ENCODE measurements around the gene RAB27B. TPM values are rescaled to one million over a fixed set of nuclear protein-coding genes. Genes with fewer than 3 reads are reported as not detected.
"Not testable (repeated sequence)": the region's sequence is repeated elsewhere in the genome, so short reads cannot be mapped to it uniquely, and the experiment has no call there.

The RAB27B gene
- total RNA-seq, 1 donor from 2014 or later: under 0.01 TPM

DNA sequence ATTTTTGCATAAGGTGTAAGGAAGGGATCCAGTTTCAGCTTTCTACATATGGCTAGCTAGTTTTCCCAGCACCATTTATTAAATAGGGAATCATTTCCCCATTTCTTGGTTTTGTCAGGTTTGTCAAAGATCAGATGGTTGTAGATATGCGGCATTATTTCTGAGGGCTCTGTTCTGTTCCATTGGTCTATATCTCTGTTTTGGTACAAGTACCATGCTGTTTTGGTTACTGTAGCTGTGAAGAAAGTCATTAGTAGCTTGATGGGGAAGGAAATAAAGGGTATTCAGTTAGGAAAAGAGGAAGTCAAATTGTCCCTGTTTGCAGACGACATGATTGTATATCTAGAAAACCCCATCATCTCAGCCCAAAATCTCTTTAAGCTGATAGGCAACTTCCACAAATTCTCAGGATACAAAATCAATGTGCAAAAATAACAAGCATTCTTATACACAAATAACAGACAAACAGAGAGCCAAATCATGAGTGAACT, 7.4 kb upstream of the RAB27B start:
- not testable (repeated sequence) for DNase-seq

DNA sequence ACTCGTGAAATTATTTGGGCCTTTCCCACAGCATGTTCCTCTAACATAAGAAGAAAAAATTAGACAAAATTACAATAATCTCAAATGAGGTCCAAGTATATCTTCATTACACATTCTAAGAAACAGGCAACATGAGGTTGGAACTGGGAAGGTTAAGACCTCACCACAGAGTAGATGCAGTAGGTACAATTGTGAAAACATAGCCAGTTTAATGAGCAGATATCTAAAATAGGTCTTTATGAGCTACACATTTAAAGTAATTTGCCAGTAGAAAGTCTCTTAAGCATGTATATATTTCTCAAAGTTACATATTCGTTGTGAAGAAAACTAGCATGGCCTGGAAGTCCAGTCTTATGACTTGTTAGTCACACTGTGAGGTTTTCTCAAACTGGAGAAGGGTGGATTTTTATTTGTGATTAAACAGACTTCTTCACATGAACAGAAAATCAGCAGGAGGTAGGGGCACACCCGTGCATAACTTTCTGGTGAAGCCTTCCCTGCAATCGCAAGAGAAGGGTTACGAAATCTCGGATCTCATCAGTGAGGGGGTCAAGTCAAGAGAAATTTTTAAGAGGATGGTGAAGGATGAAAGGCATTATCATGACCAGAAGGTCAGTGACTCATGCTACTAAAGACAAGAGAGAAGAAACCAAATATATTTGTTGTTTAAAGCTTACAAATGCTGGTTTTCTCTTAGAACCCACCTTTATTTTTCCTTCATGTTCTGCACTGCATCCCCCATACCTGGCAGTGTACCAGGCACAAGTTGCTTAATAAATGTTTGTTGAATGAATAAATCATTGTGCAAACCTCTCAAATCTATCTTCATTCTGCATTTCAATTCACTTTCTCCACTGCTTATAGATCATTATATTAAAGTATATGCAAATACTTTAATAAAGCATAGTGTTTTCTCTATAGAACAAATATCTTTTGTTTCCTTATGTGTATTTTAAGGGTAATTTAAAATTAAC, 5.1 kb upstream of the RAB27B start:
- DNase-seq: no peak

DNA sequence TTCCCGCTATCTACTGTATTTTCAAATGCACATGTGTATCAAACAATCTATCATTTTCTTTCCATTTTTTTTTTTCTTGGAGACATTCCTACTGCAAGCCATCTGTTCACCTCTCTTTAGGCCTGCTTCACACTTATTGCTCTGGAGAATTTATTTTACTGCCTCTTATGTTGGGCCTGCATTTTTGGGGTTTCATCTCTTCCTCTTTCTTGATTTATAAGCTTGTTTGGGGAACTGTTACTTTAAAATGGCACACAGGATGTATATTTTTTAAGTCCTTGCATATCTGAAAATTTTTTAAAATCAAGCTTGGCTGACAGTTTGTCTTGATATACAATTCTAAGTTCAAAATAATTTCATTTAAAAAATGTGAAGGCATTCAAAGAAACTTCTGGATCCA, 3.5 kb upstream of the RAB27B start:
- DNase-seq: no peak

DNA sequence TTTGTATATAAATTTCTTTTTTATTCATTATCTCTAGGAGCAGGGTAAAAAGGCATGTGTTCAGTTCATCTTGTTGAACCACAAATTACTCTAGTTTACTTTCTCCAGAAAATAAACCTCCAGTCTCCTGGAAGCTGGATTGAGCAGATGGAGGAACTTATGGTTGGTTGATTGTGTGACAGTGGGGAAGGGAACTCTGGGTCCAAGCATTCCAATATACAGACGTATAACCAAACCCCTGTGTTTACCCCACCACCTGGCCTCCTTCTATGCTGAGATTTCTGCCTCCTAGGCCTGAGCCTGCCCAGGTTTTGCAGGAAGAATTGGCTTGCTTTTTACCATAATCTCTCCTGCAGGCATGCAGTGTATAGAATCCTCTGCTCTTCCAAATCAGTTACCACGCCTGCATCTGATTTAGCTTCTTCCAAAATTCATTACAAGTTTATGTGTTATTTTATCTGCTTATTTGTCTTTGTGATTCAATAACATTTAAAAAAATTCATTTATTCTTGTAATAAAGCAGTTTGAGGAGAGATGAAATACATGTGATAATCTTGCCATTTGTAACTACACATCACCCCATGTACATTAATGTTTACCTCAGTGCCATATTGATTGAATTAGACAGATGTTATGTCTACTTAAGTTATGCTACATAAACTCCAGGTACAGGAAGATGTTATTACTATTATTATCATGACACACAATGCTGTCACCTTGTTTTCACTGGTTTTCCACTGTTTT, 2.5 kb upstream of the RAB27B start:
- no peak for DNase-seq

DNA sequence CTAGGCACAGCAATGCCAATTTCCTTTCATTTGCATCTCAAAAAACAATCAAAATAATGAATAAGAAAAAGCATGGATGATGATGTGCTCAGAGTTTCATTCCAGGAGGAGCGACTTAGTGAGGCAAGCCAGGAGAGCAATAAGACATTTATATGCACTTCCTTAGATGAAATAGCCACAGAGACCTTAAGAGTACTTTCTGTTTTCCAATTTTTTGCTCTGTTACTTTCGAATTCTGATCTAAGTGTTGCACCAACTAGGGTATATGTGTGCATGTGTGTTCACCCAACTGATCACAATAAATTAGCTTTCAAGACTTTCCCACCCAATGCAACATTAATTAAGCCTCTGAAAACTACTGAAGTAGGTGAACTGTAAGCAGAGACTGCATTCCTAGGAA, 709 bp downstream of the RAB27B start:
- DNase-seq: no peak

DNA sequence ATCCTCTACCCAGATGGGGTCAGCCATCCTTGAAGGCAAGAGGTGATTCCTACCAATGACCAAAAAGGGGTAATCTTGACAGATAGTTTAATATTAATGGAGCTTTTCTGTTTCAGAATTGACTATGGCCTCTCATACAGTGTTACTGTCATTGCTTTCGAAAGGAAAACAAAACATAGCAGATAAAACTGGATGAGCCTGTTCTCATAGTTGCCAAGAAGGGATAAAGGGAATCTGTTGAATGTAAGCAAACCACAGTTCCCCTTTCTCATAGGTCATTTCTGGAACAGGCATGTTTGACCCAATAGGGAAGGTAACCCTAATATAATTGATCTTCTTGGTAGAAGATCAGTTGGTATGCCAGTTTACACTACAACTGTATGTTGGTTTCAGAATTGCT, 1.6 kb downstream of the RAB27B start:
- DNase-seq: no peak

DNA sequence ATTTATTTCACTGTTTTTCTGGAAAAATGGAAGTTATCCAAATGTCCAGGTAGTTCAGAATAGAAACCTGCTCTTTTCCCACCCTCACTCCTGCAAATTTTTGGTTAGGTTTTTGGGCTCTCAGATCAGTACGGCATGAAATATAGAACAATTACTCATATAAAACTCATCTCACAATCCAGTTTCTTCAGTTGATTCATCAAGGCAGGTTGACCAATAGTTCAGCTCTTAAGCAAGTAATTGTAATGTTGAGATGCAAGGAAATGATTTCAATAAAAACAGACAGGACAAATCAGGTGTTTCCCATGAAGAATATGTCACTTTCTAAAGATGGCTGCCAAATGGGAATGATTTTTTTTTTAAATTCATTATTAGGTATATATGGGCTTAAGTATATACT, 2.0 kb downstream of the RAB27B start:
- DNase-seq: no peak

DNA sequence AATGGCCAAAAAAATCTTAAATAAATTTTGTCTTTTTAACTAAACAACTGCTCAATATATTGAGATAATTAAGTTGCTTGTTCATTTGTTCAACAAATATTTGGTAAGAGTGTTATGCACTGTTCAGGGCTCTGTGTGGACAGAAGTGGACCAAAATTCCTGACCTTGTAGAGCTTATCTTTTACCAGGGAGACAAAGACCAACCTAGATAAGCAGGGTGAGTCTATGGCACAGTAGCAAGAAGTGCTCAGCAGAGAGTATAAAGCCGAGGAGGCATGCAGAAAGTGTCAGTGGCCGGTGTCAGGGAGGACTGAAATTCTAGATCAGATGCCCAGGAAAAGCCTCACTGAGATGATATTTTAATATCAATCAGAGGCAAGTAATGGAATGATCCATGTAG, 2.6 kb downstream of the RAB27B start:
- DNase-seq: no peak

DNA sequence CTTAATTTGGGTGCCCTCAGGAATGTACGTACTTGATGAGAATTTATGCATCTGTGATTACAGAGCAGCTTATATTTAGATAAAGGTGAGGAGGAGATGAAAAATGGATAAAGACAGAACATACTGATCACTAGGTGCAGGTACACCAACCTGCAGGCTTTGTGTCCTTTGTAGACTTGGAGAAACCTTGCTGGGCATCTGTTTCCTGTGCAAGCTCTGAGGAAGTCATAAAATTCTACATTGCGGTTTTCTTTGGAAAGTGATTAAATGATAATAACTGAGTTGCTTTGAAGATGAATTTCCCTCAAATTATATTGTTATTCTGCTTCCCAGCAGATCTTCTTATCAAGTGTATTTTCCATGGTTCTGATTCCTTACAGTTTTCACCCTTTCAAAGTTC, 7.7 kb downstream of the RAB27B start:
- DNase-seq: no peak

DNA sequence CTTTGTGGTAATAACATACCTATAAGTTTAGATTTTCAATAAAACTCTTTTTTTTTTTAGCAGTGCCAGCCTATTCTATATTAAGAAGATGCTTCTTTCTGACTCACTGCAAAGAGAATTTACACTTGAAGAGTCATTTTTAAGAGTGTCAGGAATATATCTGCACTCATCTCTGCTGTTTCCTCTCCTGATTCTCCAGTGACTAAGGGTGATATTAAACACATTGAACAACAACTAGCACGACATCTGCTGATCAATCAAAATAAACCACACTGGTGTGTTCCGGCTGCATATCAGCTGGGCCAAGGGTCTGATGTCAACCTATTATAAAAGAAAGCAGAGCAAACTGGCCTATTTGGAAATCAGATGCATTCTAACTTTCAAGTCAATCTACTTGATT, 15.0 kb downstream of the RAB27B start:
- DNase-seq: no peak

DNA sequence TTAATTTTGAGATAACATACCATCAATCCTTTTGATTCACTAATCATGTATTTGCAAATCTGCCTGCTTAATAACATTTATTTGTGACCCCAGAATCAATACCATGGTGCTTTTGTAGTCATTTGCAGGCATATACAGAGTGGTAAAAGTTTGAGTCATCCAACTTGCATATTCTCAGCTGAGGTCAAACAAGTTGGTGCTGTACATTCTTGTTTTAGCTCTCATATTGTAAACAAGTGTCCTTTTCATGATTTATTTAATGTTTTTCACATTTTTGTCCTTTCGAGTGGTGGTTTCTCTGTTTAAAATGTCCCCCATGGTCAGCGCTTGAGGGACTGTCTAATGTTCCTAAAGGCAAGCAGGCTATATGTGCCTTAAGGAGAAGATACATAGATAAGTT, 17.5 kb downstream of the RAB27B start:
- no peak for DNase-seq

DNA sequence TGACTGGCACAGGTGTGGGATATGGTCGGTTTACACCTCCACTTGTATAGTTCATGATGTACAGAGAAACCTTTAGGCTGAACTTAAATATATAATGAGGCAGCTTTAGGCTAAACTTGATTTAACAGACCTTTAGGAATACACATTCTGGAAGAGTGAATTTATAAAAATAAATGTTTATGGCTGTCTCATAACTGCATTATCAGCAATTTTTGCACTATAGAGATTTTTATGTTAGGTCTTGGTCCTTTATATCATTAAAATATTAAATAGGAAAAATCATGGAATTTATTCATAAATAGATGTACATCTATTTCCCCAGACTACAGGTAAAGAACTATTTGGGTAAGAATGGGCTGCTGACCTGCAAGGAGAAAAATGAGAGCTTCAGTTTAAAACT, 19.8 kb downstream of the RAB27B start:
- DNase-seq: no peak

DNA sequence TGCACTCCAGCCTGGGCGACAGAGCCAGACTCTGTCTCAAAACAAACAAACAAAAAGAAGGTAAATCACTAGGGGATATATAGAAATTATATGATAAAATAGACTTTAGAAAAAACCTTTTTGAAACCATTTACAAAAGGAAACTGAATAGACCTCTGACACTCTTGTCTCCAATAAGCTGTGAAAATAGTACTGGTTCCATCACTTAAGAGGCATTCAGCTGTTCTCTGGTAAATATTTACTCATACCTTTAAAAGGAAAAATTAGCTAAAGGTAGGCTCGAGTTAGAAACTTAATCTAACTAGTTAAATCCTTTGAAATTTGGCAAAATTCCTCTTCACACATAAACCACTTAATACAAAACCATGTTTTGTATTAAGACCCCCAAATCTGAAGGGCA, 21.4 kb downstream of the RAB27B start:
- DNase-seq: no peak

DNA sequence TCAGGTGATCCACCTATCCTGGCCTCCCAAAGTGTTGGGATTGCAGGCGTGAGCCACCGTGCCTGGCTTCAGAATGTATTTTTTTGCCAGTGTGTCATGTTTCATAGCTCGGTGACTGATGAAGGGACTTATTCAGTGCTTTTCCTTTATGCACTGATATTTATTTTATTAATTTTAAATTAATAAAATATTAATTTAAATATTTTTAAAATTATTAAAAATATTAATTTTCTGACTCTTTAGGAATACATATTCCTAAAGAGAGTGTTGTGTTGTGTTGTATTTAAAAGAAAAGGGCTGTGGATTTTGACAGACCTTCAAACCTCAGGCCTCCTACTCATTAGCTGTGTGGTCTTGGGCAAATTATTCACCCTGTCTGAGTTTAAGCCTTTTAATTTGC, 22.3 kb downstream of the RAB27B start:
- DNase-seq: no peak

DNA sequence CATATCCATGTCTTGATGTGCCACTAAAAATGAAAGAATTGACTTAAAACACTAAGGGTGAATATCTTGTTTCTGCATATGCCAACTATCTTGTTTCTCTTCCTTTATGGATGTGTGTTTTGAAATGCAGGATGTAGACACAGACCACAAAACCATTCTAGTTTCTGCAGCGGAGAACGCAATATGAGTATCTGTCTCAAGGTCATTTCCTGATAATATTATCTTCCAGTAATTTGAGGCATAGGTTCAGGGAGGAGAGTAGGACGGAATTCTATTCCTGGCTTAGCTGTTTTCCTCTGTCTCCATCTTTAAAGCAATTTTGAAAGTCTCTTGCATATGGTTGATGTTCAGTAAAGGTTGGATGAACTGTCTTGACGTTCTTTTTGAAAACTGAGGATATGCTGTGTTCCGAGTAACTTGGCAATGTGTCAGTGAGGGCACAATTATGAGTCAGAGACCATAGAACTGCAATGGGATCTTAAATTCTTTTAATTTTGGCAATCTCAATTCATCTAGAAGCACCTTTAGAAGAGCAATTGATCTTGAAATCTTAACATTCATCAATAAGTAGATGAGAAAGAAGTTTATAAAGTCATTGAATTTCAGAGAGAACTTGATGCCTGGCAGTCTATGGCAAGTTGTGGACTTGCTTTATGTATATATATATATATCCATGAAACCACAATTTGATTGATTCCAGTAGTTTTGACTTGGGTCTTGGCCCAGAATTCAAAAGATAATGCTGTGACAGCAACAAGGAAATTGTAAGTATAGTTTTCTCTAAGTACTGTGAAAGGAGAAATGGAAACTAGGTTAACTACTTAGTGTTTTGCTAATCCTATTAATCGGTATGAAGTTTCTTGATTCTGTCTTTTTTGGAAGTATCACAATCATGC, 24.8 kb downstream of the RAB27B start:
- no peak for DNase-seq

DNA sequence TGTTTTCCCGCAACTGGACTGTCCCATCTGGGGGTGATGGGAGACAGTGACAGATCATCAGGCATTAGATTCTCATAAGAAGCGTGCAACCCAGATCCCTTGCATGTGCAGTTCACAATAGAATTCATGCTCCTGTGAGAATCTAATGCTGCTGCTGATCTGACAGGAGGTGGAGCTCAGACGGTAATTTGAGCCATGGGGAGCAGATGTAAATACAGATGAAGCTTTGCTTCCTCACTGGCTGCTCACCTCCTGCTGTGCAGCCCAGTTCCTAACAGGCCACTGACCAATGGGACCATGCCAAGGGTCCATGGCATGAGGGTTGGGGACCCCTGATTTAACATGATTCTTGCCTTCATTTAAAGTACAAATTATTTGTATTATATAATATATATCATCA, 26.8 kb downstream of the RAB27B start:
- not testable (repeated sequence) for DNase-seq

DNA sequence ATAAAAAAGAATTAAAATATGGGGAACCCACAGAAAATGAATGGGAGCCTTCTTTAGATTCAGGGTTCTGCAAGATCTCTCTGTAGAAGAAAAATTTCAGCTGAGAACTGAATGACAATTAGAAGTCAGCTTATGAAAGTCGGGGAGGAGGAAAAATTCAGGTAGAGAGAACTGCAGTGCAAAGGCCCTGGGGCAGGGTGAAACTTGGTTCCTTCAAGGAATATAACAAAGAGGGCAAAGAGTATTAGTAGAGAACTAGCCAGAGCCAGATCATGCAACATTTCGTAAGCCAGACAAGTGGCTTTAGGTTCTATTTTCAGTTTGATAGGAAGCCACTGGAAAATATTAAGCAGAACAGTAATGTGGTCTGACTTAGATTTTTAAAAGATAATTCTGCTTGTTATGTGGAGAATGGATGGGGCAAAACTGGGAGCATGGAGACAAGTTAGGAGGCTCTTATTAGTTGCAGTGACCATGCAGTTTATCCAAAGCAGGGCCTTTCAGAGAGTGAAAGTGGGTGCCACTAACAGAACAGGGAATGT, 27.9 kb downstream of the RAB27B start:
- no peak for DNase-seq

DNA sequence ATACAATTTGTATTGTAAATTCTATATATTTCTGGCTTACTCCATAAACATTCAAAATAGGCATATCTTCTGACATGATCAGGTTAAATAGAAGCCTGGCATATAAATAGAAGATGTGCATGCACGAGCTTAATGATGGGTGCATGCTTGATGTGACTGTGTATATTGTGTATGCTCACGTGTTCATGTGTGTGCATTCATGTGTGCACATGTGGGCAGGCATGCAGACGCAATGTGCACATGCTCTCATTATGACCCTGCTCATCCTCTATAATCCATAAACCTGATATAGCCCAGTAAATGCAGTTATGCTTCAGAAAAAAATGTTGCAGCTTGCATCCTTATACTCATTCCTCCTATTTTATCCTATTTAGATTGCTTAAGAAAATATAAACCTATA, 29.2 kb downstream of the RAB27B start:
- DNase-seq: no peak

DNA sequence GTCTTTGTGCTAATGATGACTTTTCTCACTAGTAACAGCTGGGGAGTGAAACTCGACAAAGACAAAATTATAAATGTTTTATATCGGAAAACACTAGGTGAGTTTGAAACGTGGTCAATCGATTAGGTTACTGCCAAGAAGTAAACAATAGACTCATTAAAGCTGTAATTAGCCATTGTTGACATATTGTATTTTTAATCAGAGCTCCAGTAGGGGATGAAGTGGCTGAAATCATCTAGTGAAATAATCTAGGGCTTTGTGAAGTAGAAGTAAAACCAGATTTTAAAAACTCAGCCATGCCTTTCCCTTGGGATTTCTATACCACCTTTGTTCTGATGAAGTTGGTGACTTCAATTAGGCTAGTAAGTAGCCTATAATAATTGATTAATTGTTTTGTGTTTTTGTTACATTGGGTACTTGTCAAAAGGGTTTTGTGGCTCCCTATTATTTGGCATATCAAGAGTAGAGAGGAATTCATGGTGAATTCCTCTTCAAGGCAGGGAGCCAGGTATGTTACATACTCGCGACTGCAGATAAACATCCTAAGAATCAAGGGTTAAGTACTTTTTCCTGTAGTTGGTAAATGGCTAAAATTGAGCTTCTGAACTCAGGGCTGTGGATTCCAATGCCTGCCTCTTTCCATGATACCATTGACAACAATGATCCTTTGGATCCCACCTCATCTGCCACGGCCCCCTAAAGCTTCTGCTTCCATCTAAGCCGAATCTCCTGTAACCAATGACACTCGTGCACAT, 31.6 kb downstream of the RAB27B start:
- DNase-seq: no peak

DNA sequence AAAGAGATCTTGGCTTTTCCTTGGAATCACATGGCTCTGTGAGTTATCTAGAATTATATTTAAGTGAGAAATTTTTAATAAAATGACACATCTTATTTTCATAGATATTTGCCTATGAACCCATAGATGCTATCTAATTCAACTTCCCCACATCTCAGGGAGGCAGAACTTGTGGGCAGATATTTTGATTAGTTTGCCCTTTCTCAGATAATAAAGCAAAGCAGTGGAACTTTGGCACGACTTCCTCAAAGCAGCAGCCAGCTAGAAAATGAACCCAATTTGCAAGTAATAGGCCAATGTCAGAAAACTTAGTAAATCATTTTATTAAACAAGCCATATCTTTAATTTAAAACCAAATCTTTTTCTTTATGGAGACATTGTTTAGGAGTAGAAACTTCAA, 32.7 kb downstream of the RAB27B start:
- no peak for DNase-seq

DNA sequence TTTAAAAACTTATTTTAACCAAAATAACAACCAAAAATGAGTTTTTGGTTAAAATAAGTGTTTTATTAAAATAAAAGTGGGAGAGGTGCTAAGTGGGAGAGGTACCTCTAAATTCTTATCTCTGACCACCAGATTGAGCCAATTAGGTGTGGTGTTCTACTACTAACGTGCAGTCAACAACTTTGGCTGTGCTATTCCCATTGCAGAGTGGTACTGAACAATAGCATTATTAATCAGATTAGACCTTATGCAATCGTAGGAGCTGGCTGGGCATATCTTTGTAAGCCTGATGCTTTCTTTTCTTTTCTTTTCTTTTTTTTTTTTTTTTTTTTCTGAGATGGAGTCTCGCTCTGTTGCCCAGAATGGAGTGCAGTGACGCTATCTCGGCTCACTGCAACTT, 38.9 kb downstream of the RAB27B start:
- DNase-seq: no peak

DNA sequence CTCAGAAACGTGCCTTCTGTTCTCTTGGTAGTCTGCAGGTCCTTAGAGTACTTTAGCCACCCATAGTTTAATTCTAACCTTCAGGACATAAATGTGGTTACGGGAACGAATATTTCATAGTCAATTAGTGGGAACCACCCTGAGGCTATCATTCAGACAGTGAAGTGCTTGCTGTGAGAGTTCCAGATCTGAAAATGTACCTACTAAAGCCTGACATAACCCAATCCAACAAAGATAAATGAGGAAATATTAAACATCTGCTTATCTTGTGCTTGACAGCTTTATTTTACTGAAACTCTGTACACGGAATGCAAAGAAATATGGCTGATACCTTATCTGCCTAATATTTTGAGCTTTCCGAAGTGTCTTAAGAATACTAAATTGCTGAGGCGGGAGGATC, 43.0 kb downstream of the RAB27B start:
- DNase-seq: no peak

Measured in dermis blood vessel endothelial cell (primary cell).